Neural cell (in vitro differentiated cells): ENCODE results near the gene TULP3. TPM values are rescaled to one million over a fixed set of nuclear protein-coding genes. Genes with fewer than 3 reads are reported as not detected.

Source experiments
- H2AFZ ChIP-seq: fragments of 200-600, 300-800 bp; sonication (generic), shearing (Covaris generic); 2 replicates; pipeline ENCODE4 v1.6.0; 2014; ENCODE audit warnings: low read depth, mild to moderate bottlenecking, antibody characterized with exemption, low read length, moderate library complexity
- H3F3A ChIP-seq: fragments of 200-600 bp; shearing (Covaris generic); 2 replicates; pipeline ENCODE4 v1.6.1; 2016; ENCODE audit warnings: mild to moderate bottlenecking, moderate library complexity, mixed read lengths, antibody characterized with exemption, low read length; ENCODE audit not compliant: insufficient read depth, poor library complexity, severe bottlenecking
- H3K27ac ChIP-seq: fragments of 200-600, 300-800 bp; sonication (generic), shearing (Covaris generic); 2 replicates; pipeline ENCODE4 v1.5.1; 2014; ENCODE audit warnings: mild to moderate bottlenecking, low read length, moderate library complexity
- H3K27me3 ChIP-seq: fragments of 300-800, 200-600 bp; sonication (generic), shearing (Covaris generic); 2 replicates; pipeline ENCODE4 v1.6.0; 2014; ENCODE audit warnings: mild to moderate bottlenecking, low read depth, low read length, moderate library complexity; ENCODE audit not compliant: insufficient read depth
- H3K36me3 ChIP-seq: fragments of 300-800, 200-600 bp; sonication (generic), shearing (Covaris generic); 2 replicates; pipeline ENCODE4 v1.5.1; 2014; ENCODE audit warnings: mild to moderate bottlenecking, antibody characterized with exemption, low read length, moderate library complexity; ENCODE audit not compliant: insufficient read depth
- H3K4me2 ChIP-seq: fragments of 300-800, 200-600 bp; sonication (generic), shearing (Covaris generic); 2 replicates; pipeline ENCODE4 v1.6.0; 2014; ENCODE audit warnings: mild to moderate bottlenecking, low read length
- H3K4me3 ChIP-seq: fragments of 300-800, 200-600 bp; sonication (generic), shearing (Covaris generic); 2 replicates; pipeline ENCODE4 v1.5.1; 2014; ENCODE audit warnings: mild to moderate bottlenecking, low read length, moderate library complexity
- H3K79me2 ChIP-seq: fragments of 200-600 bp; shearing (Covaris generic); replicated peaks from 2 replicates; pipeline ENCODE4 v1.6.0; 2014; ENCODE audit warnings: mild to moderate bottlenecking, low read length, moderate library complexity; ENCODE audit not compliant: insufficient read depth
- H3K9ac ChIP-seq: fragments of 300-800, 200-600 bp; sonication (generic), shearing (Covaris generic); 2 replicates; pipeline ENCODE4 v1.6.1; 2016; ENCODE audit warnings: mild to moderate bottlenecking, low read length, mixed read lengths
- H3K9me2 ChIP-seq: fragments of 200-600 bp; shearing (Covaris generic); 2 replicates; pipeline ENCODE4 v1.6.1; 2016; ENCODE audit warnings: mild to moderate bottlenecking, low read length, mixed read lengths; ENCODE audit not compliant: insufficient read depth
- H3K9me3 ChIP-seq: fragments of 200-600, 300-800 bp; sonication (generic), shearing (Covaris generic); 2 replicates; pipeline ENCODE4 v1.6.1; 2016; ENCODE audit warnings: mild to moderate bottlenecking, mixed run types, low read length, moderate library complexity, mixed read lengths
- H4K20me1 ChIP-seq: fragments of 200-600 bp; shearing (Covaris generic); 2 replicates; pipeline ENCODE4 v1.6.1; 2016; ENCODE audit warnings: mild to moderate bottlenecking, mixed run types; ENCODE audit not compliant: insufficient read depth
- CTCF ChIP-seq: fragments of 450-650 bp; IDR thresholded peaks from 2 replicates; pipeline ENCODE4 v1.5.1; 2014; ENCODE audit warnings: antibody characterized with exemption, mild to moderate bottlenecking, moderate library complexity; ENCODE audit not compliant: poor library complexity, severe bottlenecking
- EP300 ChIP-seq: fragments of 450-650 bp; conservative IDR thresholded peaks from 2 replicates; pipeline ENCODE4 v1.6.1; 2014; ENCODE audit warnings: antibody characterized with exemption, mild to moderate bottlenecking, moderate library complexity; ENCODE audit not compliant: poor library complexity, severe bottlenecking
- EZH2 ChIP-seq: fragments of 200-600, 300-800 bp; shearing (Covaris generic), sonication (generic); IDR thresholded peaks from 2 replicates; pipeline ENCODE4 v1.6.1; 2014; ENCODE audit warnings: antibody characterized with exemption, low read length, borderline replicate concordance, mild to moderate bottlenecking; ENCODE audit not compliant: insufficient read depth, poor library complexity, severe bottlenecking
- MXI1 ChIP-seq: fragments of 450-650 bp; conservative IDR thresholded peaks from 2 replicates; pipeline ENCODE4 v1.6.1; 2014; ENCODE audit warnings: antibody characterized with exemption, mild to moderate bottlenecking; ENCODE audit not compliant: poor library complexity, severe bottlenecking
- POLR2AphosphoS5 ChIP-seq: IDR thresholded peaks from 2 replicates; pipeline ENCODE4 v1.6.1; 2012
- RAD21 ChIP-seq: fragments of 450-650 bp; conservative IDR thresholded peaks from 2 replicates; pipeline ENCODE4 v1.6.1; 2014; ENCODE audit warnings: antibody characterized with exemption, mild to moderate bottlenecking, moderate library complexity
- REST ChIP-seq: IDR thresholded peaks from 2 replicates; pipeline ENCODE4 v1.6.1; 2012; ENCODE audit warnings: borderline replicate concordance
- SMC3 ChIP-seq: fragments of 450-650 bp; conservative IDR thresholded peaks from 2 replicates; pipeline ENCODE4 v1.6.1; 2014; ENCODE audit warnings: antibody characterized with exemption, mild to moderate bottlenecking, moderate library complexity; ENCODE audit not compliant: poor library complexity
- TAF1 ChIP-seq: IDR thresholded peaks from 2 replicates; pipeline ENCODE4 v1.6.1; 2012; ENCODE audit warnings: low read depth
- polyA plus RNA-seq: library from polyadenylated mRNA; depleted of rRNA; stranded (reverse); fragments of >200 nt; gene quantifications from 2 replicates; pipeline ENCODE4 v1.2.3, GENCODE V29; 2014

Gene TULP3
- polyA plus RNA-seq, 1 donor from 2014 or later, result 9.3 TPM

GRCh38 chr12:2851931-2852330, 38.8 kb upstream of the TULP3 start:
- no peaks in the 10 kb centered on the region for H4K20me1 ChIP-seq
- H3K79me2 ChIP-seq, result no peaks in the 10 kb centered on the region
- no peak overlapping the region for H3K27ac ChIP-seq
- no peaks in the 10 kb centered on the region for H3F3A ChIP-seq
- H3K36me3 ChIP-seq, result no peaks in the 10 kb centered on the region
- no peaks in the 10 kb centered on the region for H3K9me2 ChIP-seq
- no peaks in the 10 kb centered on the region for H3K27me3 ChIP-seq
- no peak overlapping the region for H3K4me3 ChIP-seq
- TF ChIP-seq RAD21, result no peak
- no peak for TF ChIP-seq POLR2AphosphoS5
- no peak for TF ChIP-seq EZH2
- no peak for TF ChIP-seq CTCF
- no peak for TF ChIP-seq REST
- TF ChIP-seq MXI1, result no peak
- TF ChIP-seq TAF1, result no peak
- H3K9ac ChIP-seq, result no peak overlapping the region
- no peaks in the 10 kb centered on the region for H3K9me3 ChIP-seq
- no peak overlapping the region for H3K4me2 ChIP-seq
- H2AFZ ChIP-seq, result no peak overlapping the region

- H3K9me2 ChIP-seq, result no peaks in the 10 kb centered on the region
- TF ChIP-seq POLR2AphosphoS5 (no peak), MXI1 (no peak), CTCF (peak; percentile 70), SMC3 (peak; percentile 72), EP300 (no peak), TAF1 (no peak), EZH2 (no peak), RAD21 (peak; percentile 54)
- H3F3A ChIP-seq, result no peaks in the 10 kb centered on the region
- no peak overlapping the region for H3K4me3 ChIP-seq
- no peak overlapping the region for H3K4me2 ChIP-seq
- no peaks in the 10 kb centered on the region for H3K27me3 ChIP-seq
- no peaks in the 10 kb centered on the region for H3K36me3 ChIP-seq
- H3K9me3 ChIP-seq, result no peaks in the 10 kb centered on the region
- H3K79me2 ChIP-seq, result no peaks in the 10 kb centered on the region
- no peaks in the 10 kb centered on the region for H4K20me1 ChIP-seq
- no peak overlapping the region for H2AFZ ChIP-seq
- no peak overlapping the region for H3K27ac ChIP-seq
- no peak overlapping the region for H3K9ac ChIP-seq
Measured at GRCh38 chr12:2853626-2854025, 37.1 kb upstream of the TULP3 start.
